Prostate gland (tissue), 2 donors: ENCODE data around the gene TP53INP2. TPM values are rescaled to one million over a fixed set of nuclear protein-coding genes. Genes with fewer than 3 reads are reported as not detected.

ENCODE experiments used
- DNase-seq: peaks from one replicate; pipeline ENCODE4 v3.0.0-alpha.2; 2019; ENCODE audit warnings: low spot score
- H3K27ac ChIP-seq, 2 donors: fragments of 200-600 bp; sonication (generic); 2 replicates each; pipeline ENCODE4 v1.5.1; 2017 to 2019
- H3K27me3 ChIP-seq: fragments of 200-600 bp; sonication (generic); replicated peaks from 2 replicates; pipeline ENCODE4 v1.5.1; 2019; ENCODE audit not compliant: insufficient read depth
- H3K36me3 ChIP-seq, 2 donors: fragments of 200-600 bp; sonication (generic); 1 replicate in 1 of 2; 2 replicates in 1 of 2; pipeline versions ENCODE4 v1.5.1 to v1.8.1; 2017 to 2019
- H3K4me1 ChIP-seq: fragments of 200-600 bp; sonication (generic); replicated peaks from 2 replicates; pipeline ENCODE4 v1.5.1; 2019
- H3K4me3 ChIP-seq, 2 donors: fragments of 200-600 bp; sonication (generic); 2 replicates each; pipeline ENCODE4 v1.5.1; 2017 to 2019
- H3K9me3 ChIP-seq: fragments of 200-600 bp; sonication (generic); 2 replicates; pipeline ENCODE4 v1.5.1; 2017
- POLR2A ChIP-seq: fragments of 450-650 bp; IDR thresholded peaks from one replicate; pipeline ENCODE4 v1.6.1; 2016; ENCODE audit warnings: antibody characterized with exemption, mild to moderate bottlenecking
- POLR2AphosphoS5 ChIP-seq: sonication (generic); formaldehyde crosslinking; IDR thresholded peaks from one replicate; pipeline ENCODE4 v1.6.1; 2017; ENCODE audit warnings: antibody characterized with exemption
- WGBS: methylation state at CpG from one replicate; pipeline ENCODE4 v1.1.5; 2018; 5-methylcytosine and 5-hydroxymethylcytosine counted together
- intact Hi-C: fragments of 100-400 bp; cut with DNase I; formaldehyde crosslinking; loops from one replicate; pipeline ENCODE4 v1.14.2; 2022
- total RNA-seq, 2 donors: library from RNA; depleted of rRNA; stranded (reverse); fragments of >200 nt; gene quantifications; one replicate each; pipeline ENCODE4 v1.1.0, GENCODE V29; 2016
- TF ChIP-seq, protein P1 (sequence below), 4 experiments: fragments of 200-600 bp in 2 of 4; fragments of 450-650 bp in 2 of 4; sonication (generic) in 2 of 4; IDR thresholded peaks; 1 replicate in 3 of 4; 2 replicates in 1 of 4; pipeline ENCODE4 v1.5.1; 2016 to 2019; ENCODE audit warnings: antibody characterized with exemption in 4 of 4, mild to moderate bottlenecking in 2 of 4, moderate library complexity in 2 of 4

TP53INP2 gene
- total RNA-seq, 2 donors from 2014 or later: 26.0 to 39.4 TPM

DNA sequence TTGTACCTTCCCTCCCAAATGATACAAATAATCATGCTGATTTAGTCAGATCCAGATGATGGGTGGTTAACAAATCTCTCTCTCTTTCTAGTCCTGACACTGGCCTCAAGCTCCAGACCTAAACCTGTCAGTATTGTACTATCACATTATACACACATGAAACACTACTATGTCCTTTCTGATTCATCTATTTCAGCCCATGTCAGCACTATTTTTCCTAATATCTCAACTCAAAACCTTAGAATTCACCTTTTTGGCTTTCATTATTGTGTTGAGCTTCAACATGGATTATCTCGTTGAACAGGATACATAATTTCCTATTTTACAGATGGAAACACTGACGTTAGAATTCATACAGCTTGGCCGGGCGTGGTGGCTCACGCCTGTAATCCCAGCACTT lies 30.7 kb upstream of the TP53INP2 start:
- TF ChIP-seq, protein P1, sequence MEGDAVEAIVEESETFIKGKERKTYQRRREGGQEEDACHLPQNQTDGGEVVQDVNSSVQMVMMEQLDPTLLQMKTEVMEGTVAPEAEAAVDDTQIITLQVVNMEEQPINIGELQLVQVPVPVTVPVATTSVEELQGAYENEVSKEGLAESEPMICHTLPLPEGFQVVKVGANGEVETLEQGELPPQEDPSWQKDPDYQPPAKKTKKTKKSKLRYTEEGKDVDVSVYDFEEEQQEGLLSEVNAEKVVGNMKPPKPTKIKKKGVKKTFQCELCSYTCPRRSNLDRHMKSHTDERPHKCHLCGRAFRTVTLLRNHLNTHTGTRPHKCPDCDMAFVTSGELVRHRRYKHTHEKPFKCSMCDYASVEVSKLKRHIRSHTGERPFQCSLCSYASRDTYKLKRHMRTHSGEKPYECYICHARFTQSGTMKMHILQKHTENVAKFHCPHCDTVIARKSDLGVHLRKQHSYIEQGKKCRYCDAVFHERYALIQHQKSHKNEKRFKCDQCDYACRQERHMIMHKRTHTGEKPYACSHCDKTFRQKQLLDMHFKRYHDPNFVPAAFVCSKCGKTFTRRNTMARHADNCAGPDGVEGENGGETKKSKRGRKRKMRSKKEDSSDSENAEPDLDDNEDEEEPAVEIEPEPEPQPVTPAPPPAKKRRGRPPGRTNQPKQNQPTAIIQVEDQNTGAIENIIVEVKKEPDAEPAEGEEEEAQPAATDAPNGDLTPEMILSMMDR (IDR thresholded peaks at IDR 0.05): no peak
- TF ChIP-seq POLR2AphosphoS5: no peak
- TF ChIP-seq POLR2A: no peak
- no peaks in the 10 kb centered on the region for H3K27me3 ChIP-seq
- DNase-seq: no peak
- no peaks in the 10 kb centered on the region for H3K4me1 ChIP-seq
- H3K9me3 ChIP-seq: no peaks in the 10 kb centered on the region
- 93% methylated on average over 5 of the region's 5 CpGs for WGBS
- H3K4me3 ChIP-seq: no peak overlapping the region
- H3K36me3 ChIP-seq: no peaks in the 10 kb centered on the region
- intact Hi-C loops: no loop called here
- H3K27ac ChIP-seq: no peak overlapping the region

DNA sequence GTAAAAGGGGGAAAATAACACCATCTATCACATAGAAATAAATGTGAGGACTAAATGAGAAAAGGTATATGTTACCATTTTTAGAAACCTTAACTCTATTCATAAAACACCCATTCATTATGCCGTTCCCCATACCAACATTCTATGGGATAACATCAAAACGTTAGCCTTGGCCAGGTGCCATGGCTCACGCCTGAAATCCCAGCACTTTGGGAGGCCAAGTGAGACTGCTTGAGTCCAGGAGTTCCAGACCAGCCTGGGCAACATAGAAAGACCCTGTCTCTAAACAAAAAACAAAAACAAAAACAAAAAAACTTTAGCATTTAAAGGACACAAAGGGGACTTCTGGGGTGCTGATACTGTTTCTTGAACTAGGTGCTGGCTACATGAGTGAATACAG lies 28.6 kb upstream of the TP53INP2 start:
- no peak for DNase-seq
- H3K27me3 ChIP-seq: no peaks in the 10 kb centered on the region
- no peaks in the 10 kb centered on the region for H3K9me3 ChIP-seq
- intact Hi-C loops: no loop called here
- no peak overlapping the region for H3K4me3 ChIP-seq
- no peaks in the 10 kb centered on the region for H3K36me3 ChIP-seq
- WGBS: 14% methylated on average over 3 of the region's 3 CpGs
- no peak overlapping the region for H3K27ac ChIP-seq
- no peak for TF ChIP-seq POLR2A
- TF ChIP-seq POLR2AphosphoS5: no peak
- TF ChIP-seq, protein P1 (IDR thresholded peaks at IDR 0.05): no peak
- H3K4me1 ChIP-seq: no peaks in the 10 kb centered on the region

DNA sequence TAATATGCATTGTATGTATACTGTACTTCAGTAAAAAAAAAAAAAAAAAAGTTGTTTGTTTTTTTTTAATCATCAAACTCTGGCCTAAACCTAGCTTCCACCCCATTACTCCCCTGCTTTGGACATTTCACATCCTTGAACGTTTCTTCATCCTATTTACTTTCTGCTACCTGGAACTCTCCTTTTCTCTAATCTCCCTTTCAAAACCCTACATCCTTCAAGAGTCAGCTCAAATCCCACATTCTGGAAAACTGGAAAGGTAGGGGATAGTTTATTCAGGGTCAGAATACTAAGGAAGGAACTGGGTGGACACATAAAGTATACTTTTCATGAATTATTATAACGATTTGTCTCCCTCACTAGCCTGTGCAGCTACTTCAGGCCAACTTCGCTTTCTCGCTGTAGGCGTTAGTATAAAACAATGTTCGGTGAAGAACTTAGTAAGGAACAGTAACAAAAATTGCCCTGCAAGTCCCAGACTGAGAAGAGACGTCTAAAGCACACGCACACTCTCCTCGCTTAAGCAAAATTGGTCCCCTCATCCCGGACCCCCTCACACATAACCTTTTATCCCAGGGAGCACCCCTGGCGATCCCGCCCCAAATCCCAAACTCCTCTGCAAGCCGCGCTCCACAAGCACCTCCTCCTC lies 28.0 kb upstream of the TP53INP2 start:
- no peaks in the 10 kb centered on the region for H3K36me3 ChIP-seq
- no peaks in the 10 kb centered on the region for H3K4me1 ChIP-seq
- H3K9me3 ChIP-seq: no peaks in the 10 kb centered on the region
- TF ChIP-seq POLR2AphosphoS5: no peak
- TF ChIP-seq, protein P1 (IDR thresholded peaks at IDR 0.05): no peak
- no peak for TF ChIP-seq POLR2A
- H3K27ac ChIP-seq: peak overlapping the region; percentile 68 to 78
- peak overlapping the region; percentile 43 to 71 for H3K4me3 ChIP-seq
- WGBS: under 1% methylated on average over 14 of the region's 14 CpGs
- DNase-seq: no peak
- intact Hi-C loops: no loop called here
- no peaks in the 10 kb centered on the region for H3K27me3 ChIP-seq

DNA sequence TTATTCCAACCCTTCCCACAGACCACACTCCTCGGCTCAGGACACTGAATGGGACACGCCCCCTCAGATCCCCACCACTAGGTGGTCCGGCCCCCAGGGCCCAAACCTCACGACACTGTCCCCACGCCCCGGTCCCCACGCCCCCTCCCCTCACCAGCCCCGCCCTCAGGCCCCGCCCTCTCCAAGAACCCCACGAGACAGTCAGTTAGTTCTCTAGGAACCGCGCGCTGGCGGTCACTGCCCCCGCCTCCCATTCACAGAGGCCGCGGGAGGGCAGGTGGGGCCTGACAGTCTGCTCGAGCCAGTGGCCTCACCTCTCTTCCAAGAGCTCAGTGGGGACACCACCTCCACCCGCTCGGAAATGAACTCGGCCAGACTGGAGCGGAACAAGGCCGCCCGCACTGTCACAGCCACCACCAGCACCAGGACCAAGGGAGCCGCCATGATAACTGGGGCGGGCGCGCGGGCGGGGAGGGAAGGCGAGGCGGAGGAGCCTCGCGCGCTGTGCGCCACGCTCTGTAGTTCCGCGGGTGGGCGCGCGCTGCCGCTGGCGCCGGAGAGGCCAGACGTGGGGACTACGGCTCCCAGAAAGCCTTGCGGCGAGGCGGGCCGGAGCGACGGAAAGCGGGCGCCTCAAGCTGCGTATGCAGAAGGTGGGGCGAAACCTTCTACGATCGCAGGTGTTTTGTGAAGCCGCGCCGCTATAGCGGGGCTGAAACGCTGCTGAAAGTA lies 27.3 kb upstream of the TP53INP2 start, which contains the start of gene PIGU:
Gene PIGU, minus strand, starts transcription at position 451 of the 732 bp plus-strand sequence. Its CDS starts 7 bp downstream, at position 444.
- Histone ChIP-seq H3K4me1 (no peaks in the 10 kb centered on the region), H3K4me3 (peak within 1 kb of the TSS; percentile 43 to 71), H3K36me3 (no peaks in the 10 kb centered on the region), H3K9me3 (no peaks in the 10 kb centered on the region), H3K27ac (peak within 1 kb of the TSS; percentile 68 to 78), H3K27me3 (no peaks in the 10 kb centered on the region)
- DNase-seq: peak; percentile 95
- under 1% methylated on average over 64 of the region's 64 CpGs for WGBS
- intact Hi-C loops: no loop called here
- TF ChIP-seq POLR2AphosphoS5 (peak; percentile 94), POLR2A (peak; percentile 61)
- TF ChIP-seq, protein P1 (IDR thresholded peaks at IDR 0.05): peak in 2 of 4 experiments; percentile 59 to 64
